PC-9 (cell line): ENCODE data around the gene CFAP74. TPM values are rescaled to one million over a fixed set of nuclear protein-coding genes. Genes with fewer than 3 reads are reported as not detected.
A peak's percentile ranks its signal among the peaks of the same experiment; 100 is the strongest.

Source experiments
- BruUV-seq: library from RNA; stranded (reverse); fragments of 400-500 nt; replicated peaks from 2 replicates; lab custom pipeline; 2021; lab: Mats Ljungman, UMichigan
- CTCF ChIA-PET: fragments of 300-600 bp; sonication (Branson Sonifier 250); formaldehyde crosslinking; loops from one replicate; lab custom pipeline; 2022; ENCODE audit warnings: antibody characterized with exemption; lab: Charles Lee
- POLR2A ChIA-PET: fragments of 300-600 bp; sonication (Branson Sonifier 250); formaldehyde crosslinking; loops from one replicate; lab custom pipeline; 2022; ENCODE audit warnings: antibody characterized with exemption; ENCODE audit not compliant: unreplicated experiment; lab: Charles Lee
- DNase-seq, 2 experiments: peaks; one replicate each; pipeline versions ENCODE4 v3.0.0 to v3.0.0-alpha.2; 2015 to 2022; ENCODE audit warnings: mixed read lengths in 1 of 2
- H2AFZ ChIP-seq: fragments of 200-600 bp; sonication (generic); 2 replicates; pipeline ENCODE4 v1.8.1; 2017; ENCODE audit warnings: antibody characterized with exemption
- H3F3A ChIP-seq: fragments of 200-600 bp; sonication (generic); 2 replicates; pipeline ENCODE4 v1.8.1; 2017; ENCODE audit warnings: antibody characterized with exemption, mild to moderate bottlenecking, low read depth; ENCODE audit not compliant: insufficient read depth
- H3K27ac ChIP-seq: fragments of 200-600 bp; sonication (generic); 2 replicates; pipeline ENCODE4 v1.6.1; 2016; ENCODE audit warnings: mixed run types
- H3K27me3 ChIP-seq: fragments of 200-600 bp; sonication (generic); 2 replicates; pipeline ENCODE4 v1.6.1; 2016; ENCODE audit warnings: low read depth, mixed run types; ENCODE audit not compliant: insufficient read depth
- H3K36me3 ChIP-seq: fragments of 200-600 bp; sonication (generic); 2 replicates; pipeline ENCODE4 v1.6.1; 2016; ENCODE audit warnings: low read depth, mixed run types
- H3K4me1 ChIP-seq: fragments of 200-600 bp; sonication (generic); replicated peaks from 2 replicates; pipeline ENCODE4 v1.6.1; 2016; ENCODE audit warnings: mixed run types; ENCODE audit not compliant: insufficient read depth
- H3K4me2 ChIP-seq: fragments of 200-600 bp; sonication (generic); 2 replicates; pipeline ENCODE4 v1.6.1; 2017; ENCODE audit warnings: mixed run types
- H3K4me3 ChIP-seq: fragments of 200-600 bp; sonication (generic); 2 replicates; pipeline ENCODE4 v1.6.1; 2016; ENCODE audit warnings: mixed run types
- H3K79me2 ChIP-seq: fragments of 200-600 bp; sonication (generic); 2 replicates; pipeline ENCODE4 v1.6.1; 2017; ENCODE audit warnings: low read depth, mixed run types
- H3K9me2 ChIP-seq: fragments of 200-600 bp; sonication (generic); 2 replicates; pipeline ENCODE4 v1.8.1; 2017; ENCODE audit warnings: mild to moderate bottlenecking; ENCODE audit not compliant: insufficient read depth
- H3K9me3 ChIP-seq: fragments of 200-600 bp; sonication (generic); 2 replicates; pipeline ENCODE4 v1.8.1; 2016; ENCODE audit warnings: low read depth; ENCODE audit not compliant: insufficient read depth
- H4K20me1 ChIP-seq: fragments of 200-600 bp; sonication (generic); 2 replicates; pipeline ENCODE4 v1.8.1; 2017; ENCODE audit not compliant: insufficient read depth
- EZH2 ChIP-seq: fragments of 200-600 bp; sonication (generic); IDR thresholded peaks from 2 replicates; pipeline ENCODE4 v1.8.0; 2017; ENCODE audit warnings: antibody characterized with exemption, low read depth
- intact Hi-C: fragments of 100-400 bp; cut with micrococcal nuclease; formaldehyde crosslinking; loops from one replicate; pipeline ENCODE4 v1.10.0; 2022; ENCODE audit not compliant: unreplicated experiment
- total RNA-seq: library from RNA; stranded (reverse); gene quantifications from 2 replicates; pipeline ENCODE4 v1.2.3, GENCODE V29; 2021
- TF ChIP-seq, protein P1 (sequence below): fragments of 200-600 bp; sonication (generic); conservative IDR thresholded peaks from 2 replicates; pipeline ENCODE4 v1.6.1; 2017; ENCODE audit warnings: mixed run types, antibody characterized with exemption, mild to moderate bottlenecking, moderate library complexity

CFAP74 gene
- total RNA-seq, 1 experiment from 2014 or later, result 2.8 TPM

- DNase-seq, result peak; percentile 80 to 98
- intact Hi-C loops, result loop anchor here (2.0 kb wide), 1 partner anchor 85 kb away; no protein-coding TSS in a partner anchor
- TF ChIP-seq EZH2, result no peak
- TF ChIP-seq, protein P1, sequence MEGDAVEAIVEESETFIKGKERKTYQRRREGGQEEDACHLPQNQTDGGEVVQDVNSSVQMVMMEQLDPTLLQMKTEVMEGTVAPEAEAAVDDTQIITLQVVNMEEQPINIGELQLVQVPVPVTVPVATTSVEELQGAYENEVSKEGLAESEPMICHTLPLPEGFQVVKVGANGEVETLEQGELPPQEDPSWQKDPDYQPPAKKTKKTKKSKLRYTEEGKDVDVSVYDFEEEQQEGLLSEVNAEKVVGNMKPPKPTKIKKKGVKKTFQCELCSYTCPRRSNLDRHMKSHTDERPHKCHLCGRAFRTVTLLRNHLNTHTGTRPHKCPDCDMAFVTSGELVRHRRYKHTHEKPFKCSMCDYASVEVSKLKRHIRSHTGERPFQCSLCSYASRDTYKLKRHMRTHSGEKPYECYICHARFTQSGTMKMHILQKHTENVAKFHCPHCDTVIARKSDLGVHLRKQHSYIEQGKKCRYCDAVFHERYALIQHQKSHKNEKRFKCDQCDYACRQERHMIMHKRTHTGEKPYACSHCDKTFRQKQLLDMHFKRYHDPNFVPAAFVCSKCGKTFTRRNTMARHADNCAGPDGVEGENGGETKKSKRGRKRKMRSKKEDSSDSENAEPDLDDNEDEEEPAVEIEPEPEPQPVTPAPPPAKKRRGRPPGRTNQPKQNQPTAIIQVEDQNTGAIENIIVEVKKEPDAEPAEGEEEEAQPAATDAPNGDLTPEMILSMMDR, result peak; percentile 6
- Histone ChIP-seq H3K9me3 (no peaks in the 10 kb centered on the region), H3K27me3 (no peaks in the 10 kb centered on the region), H4K20me1 (no peaks in the 10 kb centered on the region), H3K36me3 (no peaks in the 10 kb centered on the region), H3K9me2 (no peaks in the 10 kb centered on the region), H3K4me1 (0 out of 2 replicates have a peak, but pooled peaks cover 5% of the 10 kb centered on the region), H3K79me2 (peaks cover 11% of the 10 kb centered on the region), H3K4me3 (peak within 1 kb of the TSS; percentile 79), H2AFZ (peak within 1 kb of the TSS; percentile 86), H3K4me2 (peak within 1 kb of the TSS; percentile 87), H3F3A (peaks cover 12% of the 10 kb centered on the region; the same call in 1 of the 2 replicates), H3K27ac (peak within 1 kb of the TSS; percentile 56)
- ChIA-PET POLR2A (no interaction called here), CTCF (interaction anchor here (0.7 to 1.0 kb wide), 2 partner anchors 61 to 144 kb away, joined by 15 to 18 read pairs; no protein-coding TSS in a partner anchor)
- no TSS peak for BruUV-seq
Measured at GRCh38 chr1:2049718-2050431, 46.3 kb upstream of the CFAP74 start, which contains the start of gene PRKCZ. Gene PRKCZ, plus strand, starts transcription at chr1:2050411. Its CDS starts 220 bp downstream, at chr1:2050631.

DNA sequence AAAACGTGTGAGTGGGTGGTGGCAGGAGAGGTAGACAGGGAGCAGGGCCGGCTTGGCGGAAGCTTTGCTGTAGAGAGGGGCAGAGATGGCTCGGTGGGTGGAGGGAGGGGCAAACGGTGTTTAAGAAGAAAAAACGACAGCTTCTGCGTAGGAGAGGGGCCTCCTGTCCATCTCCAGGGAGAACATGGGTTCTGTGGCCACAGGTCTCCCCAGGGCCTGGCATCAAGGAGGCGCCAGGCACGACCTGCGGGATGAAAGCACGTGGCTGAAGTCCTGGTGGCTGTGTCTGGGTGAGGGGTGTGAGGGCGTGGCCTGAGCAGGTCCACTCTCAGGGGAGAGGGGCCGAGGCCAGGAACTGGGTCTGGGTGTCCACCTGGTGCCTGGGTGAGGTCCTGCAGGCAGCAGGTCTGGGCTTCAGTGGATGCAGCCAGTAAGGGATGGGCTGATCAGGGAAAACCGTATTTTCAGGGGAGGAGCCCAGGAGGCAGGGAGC lies 45.7 kb upstream of the CFAP74 start:
- peak overlapping the region; percentile 84 for H2AFZ ChIP-seq
- peak overlapping the region; percentile 56 for H3K27ac ChIP-seq
- 0 out of 2 replicates have a peak, but pooled peaks cover 5% of the 10 kb centered on the region for H3K4me1 ChIP-seq
- H4K20me1 ChIP-seq, result no peaks in the 10 kb centered on the region
- intact Hi-C loops, result no loop called here
- no peak for TF ChIP-seq EZH2
- TF ChIP-seq, protein P1, result peak; percentile 69
- CTCF ChIA-PET, result interaction anchor here (0.6 to 1.0 kb wide), 3 partner anchors 36 to 166 kb away, joined by 3 to 18 read pairs (median 6); no protein-coding TSS in a partner anchor
- H3K36me3 ChIP-seq, result no peaks in the 10 kb centered on the region
- POLR2A ChIA-PET, result no interaction called here
- no peaks in the 10 kb centered on the region for H3K9me2 ChIP-seq
- peaks cover 11% of the 10 kb centered on the region for H3K79me2 ChIP-seq
- peak overlapping the region; percentile 60 for H3K4me3 ChIP-seq
- no peaks in the 10 kb centered on the region; the same call in 1 of the 2 replicates for H3K27me3 ChIP-seq
- no peaks in the 10 kb centered on the region for H3K9me3 ChIP-seq
- TSS peak; percentile 85 for BruUV-seq
- H3F3A ChIP-seq, result peaks cover 12% of the 10 kb centered on the region; the same call in 1 of the 2 replicates
- peak; percentile 51 to 64 for DNase-seq
- peak overlapping the region; percentile 84 for H3K4me2 ChIP-seq

- H3K36me3 ChIP-seq, result no peaks in the 10 kb centered on the region
- H3K4me1 ChIP-seq, result 0 out of 2 replicates have a peak, but pooled peaks cover 5% of the 10 kb centered on the region
- H3K4me2 ChIP-seq, result no peak overlapping the region
- no peak overlapping the region for H3K4me3 ChIP-seq
- TF ChIP-seq, protein P1, result no peak
- TF ChIP-seq EZH2, result no peak
- H3K9me2 ChIP-seq, result no peaks in the 10 kb centered on the region
- intact Hi-C loops, result no loop called here
- H4K20me1 ChIP-seq, result no peaks in the 10 kb centered on the region
- ChIA-PET POLR2A (no interaction called here), CTCF (interaction anchor here (0.7 kb wide), 1 partner anchor 35 kb away, joined by 3 read pairs; no protein-coding TSS in a partner anchor)
- H3K9me3 ChIP-seq, result no peaks in the 10 kb centered on the region
- no peak for DNase-seq
- H3K27me3 ChIP-seq, result no peaks in the 10 kb centered on the region; the same call in 1 of the 2 replicates
- H3F3A ChIP-seq, result peaks cover 12% of the 10 kb centered on the region; the same call in 1 of the 2 replicates
- H2AFZ ChIP-seq, result no peak overlapping the region
- no TSS peak for BruUV-seq
- peaks cover 11% of the 10 kb centered on the region for H3K79me2 ChIP-seq
- no peak overlapping the region for H3K27ac ChIP-seq
Measured at GRCh38 chr1:2047749-2048729, 44.5 kb upstream of the CFAP74 start.
